GM12878 (cell line): ENCODE measurements around the gene TMEM150C. TPM values are rescaled to one million over a fixed set of nuclear protein-coding genes. Genes with fewer than 3 reads are reported as not detected.

Source experiments
- ATAC-seq: fragments of 200-7000 bp; cut with Tn5 transposase; 3 replicates; pipeline ENCODE4 v1.9.1; 2020; ENCODE audit warnings: mild to moderate bottlenecking, moderate library complexity
- BruUV-seq: library from RNA; stranded (reverse); fragments of 400-500 nt; replicated peaks from 2 replicates; lab custom pipeline; 2021; lab: Mats Ljungman, UMichigan
- CTCF ChIA-PET: fragments of 300-600 bp; sonication (Branson Sonifier 250); formaldehyde crosslinking; extraction: SDS; loops from one replicate; lab custom pipeline; 2021; ENCODE audit warnings: inconsistent platforms; lab: Yijun Ruan, JAX
- POLR2A ChIA-PET: fragments of 350-600 bp; formaldehyde crosslinking; extraction: SDS; loops from one replicate; lab custom pipeline; 2021; ENCODE audit warnings: inconsistent platforms; lab: Charles Lee
- RAD21 ChIA-PET: fragments of 300-600 bp; sonication (Branson Sonifier 250); formaldehyde crosslinking; loops from one replicate; lab custom pipeline; 2023; ENCODE audit warnings: antibody characterized with exemption; ENCODE audit not compliant: unreplicated experiment; lab: Charles Lee
- SMC1A ChIA-PET: fragments of 300-600 bp; sonication (Branson Sonifier 250); formaldehyde crosslinking; loops from one replicate; lab custom pipeline; 2023; ENCODE audit not compliant: unreplicated experiment, uncharacterized antibody; lab: Charles Lee
- DNase-seq: peaks from one replicate; pipeline ENCODE4 v3.0.0-alpha.2; 2011; ENCODE audit warnings: low read depth, low spot score
- FAIRE-seq: peaks from 3 replicates; lab custom pipeline; 2011; peaks lifted over from hg19 to GRCh38; lab: Jason Lieb, UNC
- H2AFZ ChIP-seq: 2 replicates; pipeline ENCODE4 v1.6.0; 2011; ENCODE audit warnings: low read depth, low read length, control low read depth; ENCODE audit not compliant: control insufficient read depth
- H3K27ac ChIP-seq: 2 replicates; pipeline ENCODE4 v1.5.1; 2011; ENCODE audit warnings: control low read depth; ENCODE audit not compliant: control insufficient read depth, insufficient read depth
- H3K27me3 ChIP-seq, 2 experiments: replicated peaks in 1 of 2; 2 replicates each; pipeline versions ENCODE4 v1.6.0 to v1.6.1; 2011; ENCODE audit warnings: low read length in 1 of 2; ENCODE audit not compliant: control insufficient read depth in 2 of 2, insufficient read depth in 2 of 2
- H3K36me3 ChIP-seq, 2 experiments: 2 replicates each; pipeline ENCODE4 v1.5.1; 2011; ENCODE audit warnings: low read length in 1 of 2; ENCODE audit not compliant: control insufficient read depth in 2 of 2, insufficient read depth in 2 of 2
- H3K4me1 ChIP-seq: 2 replicates; pipeline ENCODE4 v1.6.1; 2011; ENCODE audit warnings: mild to moderate bottlenecking, low read length, moderate library complexity, mixed read lengths; ENCODE audit not compliant: control insufficient read depth, insufficient read depth
- H3K4me2 ChIP-seq: 2 replicates; pipeline ENCODE4 v1.6.0; 2011; ENCODE audit warnings: control low read depth; ENCODE audit not compliant: control insufficient read depth, insufficient read depth
- H3K4me3 ChIP-seq: fragments of 200-600 bp; sonication (generic); 2 replicates; pipeline ENCODE4 v1.5.1; 2016
- H3K79me2 ChIP-seq: 2 replicates; pipeline ENCODE4 v1.6.0; 2011; ENCODE audit warnings: low read length; ENCODE audit not compliant: control insufficient read depth, insufficient read depth
- H3K9ac ChIP-seq: 2 replicates; pipeline ENCODE4 v1.8.0; 2011; ENCODE audit warnings: low read length, control low read depth, mixed read lengths; ENCODE audit not compliant: control insufficient read depth, insufficient read depth
- H3K9me3 ChIP-seq: replicated peaks from 3 replicates; pipeline ENCODE4 v1.5.1; 2011; ENCODE audit warnings: mild to moderate bottlenecking, low read length; ENCODE audit not compliant: control insufficient read depth, insufficient read depth
- H4K20me1 ChIP-seq: 2 replicates; pipeline ENCODE4 v1.6.0; 2011; ENCODE audit not compliant: control insufficient read depth, insufficient read depth
- ATF7 ChIP-seq: fragments of 450-650 bp; IDR thresholded peaks from 2 replicates; pipeline ENCODE4 v1.6.1; 2016; ENCODE audit warnings: low read depth, mild to moderate bottlenecking
- CBX5 ChIP-seq: sonication (generic); IDR thresholded peaks from 2 replicates; pipeline ENCODE4 v1.6.1; 2016; ENCODE audit warnings: low read depth, moderate library complexity, mild to moderate bottlenecking, inconsistent platforms
- CHD2 ChIP-seq: IDR thresholded peaks from 2 replicates; pipeline ENCODE4 v1.6.1; 2011; ENCODE audit warnings: low read depth, low read length, improper control_type of control experiment, borderline replicate concordance
- KLF5 ChIP-seq: fragments of 450-650 bp; IDR thresholded peaks from 2 replicates; pipeline ENCODE4 v1.6.1; 2014; ENCODE audit warnings: mild to moderate bottlenecking; ENCODE audit not compliant: partially characterized antibody
- MEF2A ChIP-seq: IDR thresholded peaks from 2 replicates; pipeline ENCODE4 v1.6.1; 2011; ENCODE audit warnings: low read depth, mild to moderate bottlenecking, low read length, moderate library complexity; ENCODE audit not compliant: insufficient read depth
- NFYA ChIP-seq: IDR thresholded peaks from 2 replicates; pipeline ENCODE4 v1.6.1; 2011; ENCODE audit warnings: low read depth, mild to moderate bottlenecking, low read length, improper control_type of control experiment, borderline replicate concordance
- RFX5 ChIP-seq: IDR thresholded peaks from 2 replicates; pipeline ENCODE4 v1.6.1; 2011; ENCODE audit warnings: low read depth, low read length, improper control_type of control experiment
- SMAD1 ChIP-seq: fragments of 450-650 bp; IDR thresholded peaks from 2 replicates; pipeline ENCODE4 v1.6.1; 2018; ENCODE audit warnings: mild to moderate bottlenecking, low read depth; ENCODE audit not compliant: partially characterized antibody
- YY1 ChIP-seq: IDR thresholded peaks from 2 replicates; pipeline ENCODE4 v1.6.1; 2011; ENCODE audit warnings: low read depth, mild to moderate bottlenecking, low read length
- ZNF384 ChIP-seq: IDR thresholded peaks from 2 replicates; pipeline ENCODE4 v1.6.1; 2012; ENCODE audit warnings: low read depth, mild to moderate bottlenecking, low read length, improper control_type of control experiment, borderline replicate concordance
- WGBS: methylation state at CpG from one replicate; pipeline ENCODE4 v1.1.6; 2016; ENCODE audit warnings: low lambda C conversion rate; ENCODE audit not compliant: insufficient replicate concordance, insufficient coverage; ENCODE audit errors: missing lambda C conversion rate; 5-methylcytosine and 5-hydroxymethylcytosine counted together
- in situ Hi-C: fragments of 300-500 bp; cut with MboI; formaldehyde crosslinking; loops from 9 replicates; pipeline ENCODE4 v1.14.3; 2018; ENCODE audit warnings: mixed read lengths
- intact Hi-C: fragments of 100-400 bp; cut with micrococcal nuclease; formaldehyde crosslinking; loops from one replicate; pipeline ENCODE4 v1.14.2; 2022; ENCODE audit not compliant: unreplicated experiment
- polyA plus RNA-seq, 11 experiments: library from polyadenylated mRNA; depleted of rRNA in 4 of 11; unstranded in 6 of 11; stranded (reverse) in 5 of 11; fragments of >200 nt; fragmentation: Nextera tagmentation in 4 of 11; fragmentation: Illumina TruSeq in 1 of 11; extraction: Ambion mirVana in 4 of 11; extraction: Trizol in 1 of 11; gene quantifications; 1 replicate in 1 of 11; 2 replicates in 10 of 11; pipeline versions ENCODE4 v1.2.1 to v1.2.3, GENCODE V29; 2011 to 2016; ENCODE audit warnings: inconsistent platforms in 2 of 11, missing spikeins in 2 of 11, low read depth in 1 of 11
- total RNA-seq, 4 experiments: library from RNA; depleted of rRNA in 3 of 4; stranded (reverse); fragments of >200 nt in 3 of 4; fragmentation: Illumina TruSeq in 1 of 4; extraction: Trizol in 1 of 4; gene quantifications; 2 replicates each; pipeline versions ENCODE4 v1.2.1 to v1.2.3, GENCODE V29; 2013 to 2021
- TF ChIP-seq, protein P1 (sequence below): fragments of 450-650 bp; IDR thresholded peaks from 2 replicates; pipeline ENCODE4 v1.6.1; 2016; ENCODE audit warnings: mild to moderate bottlenecking
- TF ChIP-seq, protein P2 (sequence below): fragments of 150-350 bp; IDR thresholded peaks from 2 replicates; pipeline ENCODE4 v1.6.1; 2014; ENCODE audit warnings: mild to moderate bottlenecking, low read depth, low read length
- TF ChIP-seq, protein P3 (sequence below): IDR thresholded peaks from 2 replicates; pipeline ENCODE4 v1.6.1; 2012; ENCODE audit warnings: low read depth, low read length, improper control_type of control experiment

Gene TMEM150C
- total and polyA plus RNA-seq, 10 of the 15 experiments (the other 5 are each of a cell fraction or from before 2014, with no cell fraction given), result 0.04 to 0.78 (median 0.13) TPM; not detected in 2

GRCh38 chr4:82496349-82496748 is 65.4 kb downstream of the TMEM150C start (continued):
- TF ChIP-seq, protein P1, sequence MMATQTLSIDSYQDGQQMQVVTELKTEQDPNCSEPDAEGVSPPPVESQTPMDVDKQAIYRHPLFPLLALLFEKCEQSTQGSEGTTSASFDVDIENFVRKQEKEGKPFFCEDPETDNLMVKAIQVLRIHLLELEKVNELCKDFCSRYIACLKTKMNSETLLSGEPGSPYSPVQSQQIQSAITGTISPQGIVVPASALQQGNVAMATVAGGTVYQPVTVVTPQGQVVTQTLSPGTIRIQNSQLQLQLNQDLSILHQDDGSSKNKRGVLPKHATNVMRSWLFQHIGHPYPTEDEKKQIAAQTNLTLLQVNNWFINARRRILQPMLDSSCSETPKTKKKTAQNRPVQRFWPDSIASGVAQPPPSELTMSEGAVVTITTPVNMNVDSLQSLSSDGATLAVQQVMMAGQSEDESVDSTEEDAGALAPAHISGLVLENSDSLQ, result no peak
- no peak for TF ChIP-seq SMAD1
- TF ChIP-seq, protein P2, sequence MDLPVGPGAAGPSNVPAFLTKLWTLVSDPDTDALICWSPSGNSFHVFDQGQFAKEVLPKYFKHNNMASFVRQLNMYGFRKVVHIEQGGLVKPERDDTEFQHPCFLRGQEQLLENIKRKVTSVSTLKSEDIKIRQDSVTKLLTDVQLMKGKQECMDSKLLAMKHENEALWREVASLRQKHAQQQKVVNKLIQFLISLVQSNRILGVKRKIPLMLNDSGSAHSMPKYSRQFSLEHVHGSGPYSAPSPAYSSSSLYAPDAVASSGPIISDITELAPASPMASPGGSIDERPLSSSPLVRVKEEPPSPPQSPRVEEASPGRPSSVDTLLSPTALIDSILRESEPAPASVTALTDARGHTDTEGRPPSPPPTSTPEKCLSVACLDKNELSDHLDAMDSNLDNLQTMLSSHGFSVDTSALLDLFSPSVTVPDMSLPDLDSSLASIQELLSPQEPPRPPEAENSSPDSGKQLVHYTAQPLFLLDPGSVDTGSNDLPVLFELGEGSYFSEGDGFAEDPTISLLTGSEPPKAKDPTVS, result no peak

GRCh38 chr4:82495666-82496065 is 66.1 kb downstream of the TMEM150C start:
- DNase-seq (no peak), FAIRE-seq (no peak), ATAC-seq (no peak)
- Histone ChIP-seq H3K4me1 (no peaks in the 10 kb centered on the region), H3K4me3 (no peak overlapping the region), H4K20me1 (no peaks in the 10 kb centered on the region), H2AFZ (no peak overlapping the region), H3K4me2 (no peak overlapping the region), H3K79me2 (no peaks in the 10 kb centered on the region), H3K9ac (no peak overlapping the region)
- intact Hi-C loops, result no loop called here
- no TSS peak for BruUV-seq
- ChIA-PET CTCF (no interaction called here), POLR2A (no interaction called here)
- in situ Hi-C loops, result no loop called here
- TF ChIP-seq RFX5, result no peak
- TF ChIP-seq NFYA, result no peak
- no peak for TF ChIP-seq MEF2A
- TF ChIP-seq, protein P3, sequence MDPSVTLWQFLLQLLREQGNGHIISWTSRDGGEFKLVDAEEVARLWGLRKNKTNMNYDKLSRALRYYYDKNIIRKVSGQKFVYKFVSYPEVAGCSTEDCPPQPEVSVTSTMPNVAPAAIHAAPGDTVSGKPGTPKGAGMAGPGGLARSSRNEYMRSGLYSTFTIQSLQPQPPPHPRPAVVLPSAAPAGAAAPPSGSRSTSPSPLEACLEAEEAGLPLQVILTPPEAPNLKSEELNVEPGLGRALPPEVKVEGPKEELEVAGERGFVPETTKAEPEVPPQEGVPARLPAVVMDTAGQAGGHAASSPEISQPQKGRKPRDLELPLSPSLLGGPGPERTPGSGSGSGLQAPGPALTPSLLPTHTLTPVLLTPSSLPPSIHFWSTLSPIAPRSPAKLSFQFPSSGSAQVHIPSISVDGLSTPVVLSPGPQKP, result no peak
- no peak for TF ChIP-seq CBX5
- no peak for TF ChIP-seq ATF7
- no peak for TF ChIP-seq YY1
- no peak for TF ChIP-seq CHD2
- no peak for TF ChIP-seq ZNF384
- no peak for TF ChIP-seq KLF5
- TF ChIP-seq, all 136 proteins: peak for 0
- Histone ChIP-seq H3K9me3 (no peaks in the 10 kb centered on the region), H3K36me3 (no peaks in the 10 kb centered on the region), H3K27ac (no peak overlapping the region), H3K27me3 (no peaks in the 10 kb centered on the region; a peak in 1 of 4 replicates)
- WGBS, result 98% methylated on average over 4 of the region's 4 CpGs
- ChIA-PET RAD21 (no interaction called here), SMC1A (no interaction called here)
